Endothelial cell of umbilical vein (primary cell): ENCODE measurements around the gene GPS1. TPM values are rescaled to one million over a fixed set of nuclear protein-coding genes. Genes with fewer than 3 reads are reported as not detected.

Experiments used
- BruUV-seq: library from RNA; stranded (reverse); fragments of 400-500 nt; replicated peaks from 2 replicates; lab custom pipeline; 2021; lab: Mats Ljungman, UMichigan
- CTCF ChIA-PET: fragments of 300-600, 350-600 bp; sonication (Branson Sonifier 250); formaldehyde crosslinking; loops from one replicate; lab custom pipeline; 2021; ENCODE audit warnings: antibody characterized with exemption, inconsistent platforms; lab: Charles Lee
- POLR2A ChIA-PET: fragments of 300-600, 350-600 bp; sonication (Branson Sonifier 250); formaldehyde crosslinking; loops from one replicate; lab custom pipeline; 2021; ENCODE audit warnings: antibody characterized with exemption, inconsistent platforms; lab: Charles Lee
- DNase-seq: peaks from one replicate; pipeline ENCODE4 v3.0.0-alpha.2; 2011; ENCODE audit warnings: low read depth, low spot score
- FAIRE-seq: peaks from 2 replicates; lab custom pipeline; 2011; peaks lifted over from hg19 to GRCh38; lab: Jason Lieb, UNC
- H2AFZ ChIP-seq: 2 replicates; pipeline ENCODE4 v1.6.0; 2012; ENCODE audit warnings: low read depth, low read length, control low read depth, inconsistent platforms
- H3K27ac ChIP-seq: 2 replicates; pipeline ENCODE4 v1.5.1; 2011; ENCODE audit warnings: low read depth, mild to moderate bottlenecking, control low read depth, low read length, moderate library complexity; ENCODE audit not compliant: insufficient read depth
- H3K27me3 ChIP-seq, 2 experiments: 2 replicates each; pipeline versions ENCODE4 v1.6.0 to v1.6.1; 2011; ENCODE audit warnings: low read length in 2 of 2, mixed read lengths in 1 of 2; ENCODE audit not compliant: control insufficient read depth in 2 of 2, insufficient read depth in 2 of 2
- H3K36me3 ChIP-seq, 2 experiments: 2 replicates in 1 of 2; 3 replicates in 1 of 2; pipeline ENCODE4 v1.5.1; 2011; ENCODE audit warnings: low read length in 2 of 2, mild to moderate bottlenecking in 1 of 2, moderate library complexity in 1 of 2; ENCODE audit not compliant: control insufficient read depth in 2 of 2, insufficient read depth in 2 of 2; ENCODE audit errors: extremely low read depth in 1 of 2
- H3K4me1 ChIP-seq: 3 replicates; pipeline ENCODE4 v1.5.1; 2011; ENCODE audit warnings: mild to moderate bottlenecking, low read length; ENCODE audit not compliant: control insufficient read depth, insufficient read depth; ENCODE audit errors: extremely low read depth
- H3K4me2 ChIP-seq: 2 replicates; pipeline ENCODE4 v1.6.1; 2011; ENCODE audit warnings: low read length, control low read depth, mixed read lengths; ENCODE audit not compliant: insufficient read depth
- H3K4me3 ChIP-seq, 3 experiments: fragments of 200-600 bp in 1 of 3; sonication (generic), shearing (Covaris generic) in 1 of 3; replicated peaks in 1 of 3; 2 replicates each; pipeline ENCODE4 v1.5.1; 2011 to 2016; ENCODE audit warnings: control low read depth in 3 of 3, low read length in 3 of 3, mild to moderate bottlenecking in 2 of 3, inconsistent platforms in 1 of 3, low read depth in 1 of 3, moderate library complexity in 1 of 3; ENCODE audit not compliant: insufficient read depth in 1 of 3
- H3K79me2 ChIP-seq: 2 replicates; pipeline ENCODE4 v1.6.0; 2012; ENCODE audit warnings: low read length, inconsistent platforms; ENCODE audit not compliant: control insufficient read depth, insufficient read depth
- H3K9ac ChIP-seq: replicated peaks from 2 replicates; pipeline ENCODE3; 2011; ENCODE audit warnings: low read length, control low read depth; ENCODE audit not compliant: insufficient read depth; ENCODE audit errors: extremely low read depth
- H3K9me1 ChIP-seq: replicated peaks from 3 replicates; pipeline ENCODE4 v1.6.0; 2011; ENCODE audit warnings: mild to moderate bottlenecking, low read length; ENCODE audit not compliant: control insufficient read depth, insufficient read depth; ENCODE audit errors: extremely low read depth
- H3K9me3 ChIP-seq: replicated peaks from 2 replicates; pipeline ENCODE4 v1.5.1; 2012; ENCODE audit warnings: low read length, inconsistent platforms; ENCODE audit not compliant: control insufficient read depth, insufficient read depth
- H4K20me1 ChIP-seq: replicated peaks from 2 replicates; pipeline ENCODE3; 2011; ENCODE audit warnings: mild to moderate bottlenecking, low read length; ENCODE audit not compliant: control insufficient read depth, insufficient read depth; ENCODE audit errors: extremely low read depth
- CTCF ChIP-seq, 2 donors: IDR thresholded peaks; 1 replicate in 1 of 2; 2 replicates in 1 of 2; pipeline ENCODE4 v1.5.1; 2011; ENCODE audit warnings: low read length in 2 of 2, mild to moderate bottlenecking in 2 of 2, moderate library complexity in 2 of 2, control low read depth in 1 of 2, inconsistent platforms in 1 of 2, low read depth in 1 of 2; ENCODE audit not compliant: insufficient read depth in 1 of 2; ENCODE audit errors: extremely low read depth in 1 of 2
- FOS ChIP-seq: IDR thresholded peaks from 2 replicates; pipeline ENCODE4 v1.6.1; 2011; ENCODE audit warnings: mild to moderate bottlenecking, low read length, moderate library complexity, borderline replicate concordance; ENCODE audit not compliant: insufficient read depth
- GATA2 ChIP-seq: IDR thresholded peaks from 2 replicates; pipeline ENCODE4 v1.7.0; 2011; ENCODE audit warnings: low read depth, mild to moderate bottlenecking, moderate library complexity, mixed read lengths, low read length; ENCODE audit not compliant: insufficient read length, insufficient read depth
- JUN ChIP-seq: IDR thresholded peaks from 2 replicates; pipeline ENCODE4 v1.6.1; 2011; ENCODE audit warnings: borderline replicate concordance, low read depth; ENCODE audit not compliant: insufficient read length, insufficient read depth
- MAX ChIP-seq: IDR thresholded peaks from 2 replicates; pipeline ENCODE4 v1.6.1; 2011; ENCODE audit not compliant: insufficient read depth, insufficient read length
- MYC ChIP-seq: IDR thresholded peaks from one replicate; pipeline ENCODE4 v1.6.1; 2011; ENCODE audit warnings: mild to moderate bottlenecking, low read depth, low read length
- POLR2A ChIP-seq: IDR thresholded peaks from 2 replicates; pipeline ENCODE4 v1.6.1; 2012; ENCODE audit warnings: low read depth, mild to moderate bottlenecking, control low read depth, low read length
- dilution Hi-C: fragments of 300-500 bp; cut with MboI; formaldehyde crosslinking; loops from one replicate; pipeline ENCODE4 v1.15.0; 2019; ENCODE audit warnings: low sequenced_read_pairs; ENCODE audit not compliant: extremely low pct_ligation_motif_present
- intact Hi-C: fragments of 100-400 bp; cut with micrococcal nuclease; formaldehyde crosslinking; loops from one replicate; pipeline ENCODE4 v1.10.0; 2022
- polyA plus RNA-seq, 4 experiments: library from polyadenylated mRNA; depleted of rRNA in 3 of 4; stranded (reverse) in 3 of 4; unstranded in 1 of 4; fragments of >200 nt; gene quantifications; 2 replicates each; pipeline versions ENCODE4 v1.2.1 to v1.2.3, GENCODE V29; 2011 to 2012; ENCODE audit warnings: missing spikeins in 1 of 4
- total RNA-seq: library from RNA; stranded (reverse); gene quantifications from 2 replicates; pipeline ENCODE4 v1.2.3, GENCODE V29; 2021

Gene GPS1
- total and polyA plus RNA-seq, 2 donors (not counting 3 experiments of a cell fraction or from before 2014, with no cell fraction given), result 116 to 178 TPM

GRCh38 chr17:82029391-82029790 is 22.3 kb upstream of the GPS1 start:
- intact Hi-C loops, result loop anchor here (10.0 kb wide), 1 partner anchor 185 kb away; the partner anchor contains the start of gene CCDC57
- dilution Hi-C loops, result no loop called here

More at GRCh38 chr17:82029391-82029790, 22.3 kb upstream of the GPS1 start:
- Histone ChIP-seq H3K36me3 (no peaks in the 10 kb centered on the region), H3K79me2 (peaks cover 4% of the 10 kb centered on the region), H4K20me1 (no peaks in the 10 kb centered on the region), H3K9ac (no peak overlapping the region), H3K9me3 (no peaks in the 10 kb centered on the region), H3K27me3 (no peaks in the 10 kb centered on the region), H2AFZ (no peak overlapping the region), H3K4me3 (no peak overlapping the region), H3K27ac (no peak overlapping the region), H3K9me1 (no peaks in the 10 kb centered on the region), H3K4me1 (peaks cover 10% of the 10 kb centered on the region), H3K4me2 (no peak overlapping the region)
- TF ChIP-seq FOS, result no peak
- no peak for TF ChIP-seq MAX
- TF ChIP-seq CTCF (IDR thresholded peaks at IDR 0.05; ENCODE audit: extremely low read depth in 1 of 2, insufficient read depth in 1 of 2, low read depth in 1 of 2, low read length in 2 of 2), result no peak
- TF ChIP-seq GATA2, result no peak
- TF ChIP-seq JUN, result no peak
- no peak for TF ChIP-seq MYC
- no peak for TF ChIP-seq POLR2A
- ChIA-PET POLR2A (no interaction called here), CTCF (interaction anchor here (1.0 to 4.2 kb wide), 12 partner anchors 8 to 309 kb away, joined by 3 to 127 read pairs (median 14); partner anchors contain the start of genes CENPX, DCXR, GPS1 and LRRC45)
- DNase-seq (no peak), FAIRE-seq (no peak)
- BruUV-seq, result no TSS peak
